Vagina (tissue), 2 donors: ENCODE data around the gene DYNLT3.

Source experiments
- POLR2A ChIP-seq, 2 donors: fragments of 450-650 bp; IDR thresholded peaks; one replicate each; pipeline ENCODE4 v1.6.1; 2017; ENCODE audit warnings: antibody characterized with exemption in 2 of 2, mild to moderate bottlenecking in 2 of 2, moderate library complexity in 2 of 2
- TF ChIP-seq, protein P1 (sequence below), 3 experiments: fragments of 450-650 bp in 2 of 3; fragments of 200-600 bp in 1 of 3; sonication (generic) in 1 of 3; IDR thresholded peaks; one replicate each; pipeline ENCODE4 v1.5.1; 2017 to 2019; ENCODE audit warnings: antibody characterized with exemption in 3 of 3, mild to moderate bottlenecking in 2 of 3, moderate library complexity in 2 of 3

DNA sequence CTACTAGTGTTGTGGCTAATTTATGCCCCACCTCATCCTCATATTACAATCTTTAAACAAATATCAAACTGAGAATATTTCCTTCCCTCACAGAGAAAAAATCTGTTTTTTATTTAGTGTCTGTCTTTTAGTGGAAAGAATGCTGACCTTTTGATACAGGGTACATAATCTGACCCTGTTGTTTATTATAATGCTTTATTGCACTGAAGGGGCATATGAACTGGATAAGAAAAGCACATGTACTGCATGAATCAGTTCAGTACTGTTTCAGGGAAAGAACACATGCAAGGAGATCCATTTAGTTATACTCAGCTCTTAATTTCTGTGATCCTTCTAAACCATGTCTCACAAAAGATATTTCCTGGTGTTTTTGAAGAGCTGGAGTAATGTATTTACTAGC, 15.5 kb upstream of the DYNLT3 start:
- TF ChIP-seq, protein P1, sequence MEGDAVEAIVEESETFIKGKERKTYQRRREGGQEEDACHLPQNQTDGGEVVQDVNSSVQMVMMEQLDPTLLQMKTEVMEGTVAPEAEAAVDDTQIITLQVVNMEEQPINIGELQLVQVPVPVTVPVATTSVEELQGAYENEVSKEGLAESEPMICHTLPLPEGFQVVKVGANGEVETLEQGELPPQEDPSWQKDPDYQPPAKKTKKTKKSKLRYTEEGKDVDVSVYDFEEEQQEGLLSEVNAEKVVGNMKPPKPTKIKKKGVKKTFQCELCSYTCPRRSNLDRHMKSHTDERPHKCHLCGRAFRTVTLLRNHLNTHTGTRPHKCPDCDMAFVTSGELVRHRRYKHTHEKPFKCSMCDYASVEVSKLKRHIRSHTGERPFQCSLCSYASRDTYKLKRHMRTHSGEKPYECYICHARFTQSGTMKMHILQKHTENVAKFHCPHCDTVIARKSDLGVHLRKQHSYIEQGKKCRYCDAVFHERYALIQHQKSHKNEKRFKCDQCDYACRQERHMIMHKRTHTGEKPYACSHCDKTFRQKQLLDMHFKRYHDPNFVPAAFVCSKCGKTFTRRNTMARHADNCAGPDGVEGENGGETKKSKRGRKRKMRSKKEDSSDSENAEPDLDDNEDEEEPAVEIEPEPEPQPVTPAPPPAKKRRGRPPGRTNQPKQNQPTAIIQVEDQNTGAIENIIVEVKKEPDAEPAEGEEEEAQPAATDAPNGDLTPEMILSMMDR (IDR thresholded peaks at IDR 0.05) = no peak
- TF ChIP-seq POLR2A (IDR thresholded peaks at IDR 0.05) = no peak
